Measurements from ENCODE around the gene ELP1.

Gene ELP1

GRCh38 chr9:108838017-108838416, 95.9 kb downstream of the ELP1 start:
- TF ChIP-seq, protein P1, sequence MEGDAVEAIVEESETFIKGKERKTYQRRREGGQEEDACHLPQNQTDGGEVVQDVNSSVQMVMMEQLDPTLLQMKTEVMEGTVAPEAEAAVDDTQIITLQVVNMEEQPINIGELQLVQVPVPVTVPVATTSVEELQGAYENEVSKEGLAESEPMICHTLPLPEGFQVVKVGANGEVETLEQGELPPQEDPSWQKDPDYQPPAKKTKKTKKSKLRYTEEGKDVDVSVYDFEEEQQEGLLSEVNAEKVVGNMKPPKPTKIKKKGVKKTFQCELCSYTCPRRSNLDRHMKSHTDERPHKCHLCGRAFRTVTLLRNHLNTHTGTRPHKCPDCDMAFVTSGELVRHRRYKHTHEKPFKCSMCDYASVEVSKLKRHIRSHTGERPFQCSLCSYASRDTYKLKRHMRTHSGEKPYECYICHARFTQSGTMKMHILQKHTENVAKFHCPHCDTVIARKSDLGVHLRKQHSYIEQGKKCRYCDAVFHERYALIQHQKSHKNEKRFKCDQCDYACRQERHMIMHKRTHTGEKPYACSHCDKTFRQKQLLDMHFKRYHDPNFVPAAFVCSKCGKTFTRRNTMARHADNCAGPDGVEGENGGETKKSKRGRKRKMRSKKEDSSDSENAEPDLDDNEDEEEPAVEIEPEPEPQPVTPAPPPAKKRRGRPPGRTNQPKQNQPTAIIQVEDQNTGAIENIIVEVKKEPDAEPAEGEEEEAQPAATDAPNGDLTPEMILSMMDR (IDR thresholded peaks at IDR 0.05; ENCODE audit: low read length): no peak
- TF ChIP-seq EZH2 (IDR thresholded peaks at IDR 0.05; ENCODE audit: borderline replicate concordance, low read length): no peak
- H2AFZ ChIP-seq (ENCODE audit: low read length): no peak overlapping the region
- H3K9me2 ChIP-seq (ENCODE audit: low read depth, low read length): no peaks in the 10 kb centered on the region
- no peaks in the 10 kb centered on the region for H3K79me2 ChIP-seq (ENCODE audit: insufficient read depth, low read length)
- no peaks in the 10 kb centered on the region for H3K9me3 ChIP-seq (ENCODE audit: low read length)
- H3K27me3 ChIP-seq (ENCODE audit: insufficient read depth, low read length): no peaks in the 10 kb centered on the region
- H3K9ac ChIP-seq (ENCODE audit: low read length): no peak overlapping the region
- H3K4me3 ChIP-seq (ENCODE audit: low read depth, low read length, poor library complexity, severe bottlenecking): no peak overlapping the region
- no peak overlapping the region for H3K27ac ChIP-seq (ENCODE audit: low read depth, low read length, poor library complexity, severe bottlenecking)
- no peaks in the 10 kb centered on the region for H3F3A ChIP-seq (ENCODE audit: insufficient read depth, low read length)
- H3K36me3 ChIP-seq (ENCODE audit: insufficient read depth, low read length): no peaks in the 10 kb centered on the region
- H3K4me1 ChIP-seq (ENCODE audit: insufficient read depth, low read length, severe bottlenecking): no peaks in the 10 kb centered on the region
- H3K4me2 ChIP-seq (ENCODE audit: low read length): no peak overlapping the region
- H4K20me1 ChIP-seq (ENCODE audit: insufficient read depth, low read length): no peaks in the 10 kb centered on the region

GRCh38 chr9:108837530-108837929, 96.4 kb downstream of the ELP1 start:
- H3K36me3 ChIP-seq (ENCODE audit: insufficient read depth, low read length): no peaks in the 10 kb centered on the region
- H3F3A ChIP-seq (ENCODE audit: insufficient read depth, low read length): no peaks in the 10 kb centered on the region
- no peak overlapping the region for H3K4me3 ChIP-seq (ENCODE audit: low read depth, low read length, poor library complexity, severe bottlenecking)
- no peak overlapping the region for H3K27ac ChIP-seq (ENCODE audit: low read depth, low read length, poor library complexity, severe bottlenecking)
- no peak overlapping the region for H3K4me2 ChIP-seq (ENCODE audit: low read length)
- H3K4me1 ChIP-seq (ENCODE audit: insufficient read depth, low read length, severe bottlenecking): no peaks in the 10 kb centered on the region
- H3K9me2 ChIP-seq (ENCODE audit: low read depth, low read length): no peaks in the 10 kb centered on the region
- no peaks in the 10 kb centered on the region for H4K20me1 ChIP-seq (ENCODE audit: insufficient read depth, low read length)
- TF ChIP-seq, protein P1 (IDR thresholded peaks at IDR 0.05; ENCODE audit: low read length): no peak
- no peak for TF ChIP-seq EZH2 (IDR thresholded peaks at IDR 0.05; ENCODE audit: borderline replicate concordance, low read length)
- H2AFZ ChIP-seq (ENCODE audit: low read length): no peak overlapping the region
- H3K27me3 ChIP-seq (ENCODE audit: insufficient read depth, low read length): no peaks in the 10 kb centered on the region
- no peaks in the 10 kb centered on the region for H3K9me3 ChIP-seq (ENCODE audit: low read length)
- H3K9ac ChIP-seq (ENCODE audit: low read length): no peak overlapping the region
- no peaks in the 10 kb centered on the region for H3K79me2 ChIP-seq (ENCODE audit: insufficient read depth, low read length)

DNA sequence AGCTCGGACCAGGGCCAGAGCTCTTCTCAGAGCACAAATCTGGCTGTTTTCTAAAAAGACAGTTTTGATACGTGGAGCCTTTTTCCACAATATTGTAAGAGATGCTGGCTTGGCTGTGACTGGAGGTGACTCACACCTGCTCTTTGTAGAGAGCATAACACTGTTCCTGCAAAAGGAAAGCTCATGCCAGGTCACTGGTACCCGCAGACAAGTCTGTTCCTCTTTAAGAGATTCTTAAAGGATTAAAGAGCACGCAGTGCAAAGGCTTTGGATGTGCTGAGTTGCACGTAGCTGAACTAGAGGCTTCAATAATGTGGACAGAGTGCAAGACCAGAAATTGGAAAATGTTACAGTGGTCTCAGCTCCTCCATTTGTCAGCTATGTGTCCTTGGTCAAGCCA, 97.1 kb downstream of the ELP1 start:
- no peak overlapping the region for H2AFZ ChIP-seq (ENCODE audit: low read length)
- H3F3A ChIP-seq (ENCODE audit: insufficient read depth, low read length): no peaks in the 10 kb centered on the region
- no peak overlapping the region for H3K9ac ChIP-seq (ENCODE audit: low read length)
- no peaks in the 10 kb centered on the region for H4K20me1 ChIP-seq (ENCODE audit: insufficient read depth, low read length)
- no peaks in the 10 kb centered on the region for H3K4me1 ChIP-seq (ENCODE audit: insufficient read depth, low read length, severe bottlenecking)
- no peak overlapping the region for H3K27ac ChIP-seq (ENCODE audit: low read depth, low read length, poor library complexity, severe bottlenecking)
- H3K4me2 ChIP-seq (ENCODE audit: low read length): no peak overlapping the region
- H3K9me2 ChIP-seq (ENCODE audit: low read depth, low read length): no peaks in the 10 kb centered on the region
- H3K36me3 ChIP-seq (ENCODE audit: insufficient read depth, low read length): no peaks in the 10 kb centered on the region
- no peaks in the 10 kb centered on the region for H3K79me2 ChIP-seq (ENCODE audit: insufficient read depth, low read length)
- TF ChIP-seq, protein P1 (IDR thresholded peaks at IDR 0.05; ENCODE audit: low read length): no peak
- no peak for TF ChIP-seq EZH2 (IDR thresholded peaks at IDR 0.05; ENCODE audit: borderline replicate concordance, low read length)
- H3K9me3 ChIP-seq (ENCODE audit: low read length): no peaks in the 10 kb centered on the region
- H3K4me3 ChIP-seq (ENCODE audit: low read depth, low read length, poor library complexity, severe bottlenecking): no peak overlapping the region
- H3K27me3 ChIP-seq (ENCODE audit: insufficient read depth, low read length): no peaks in the 10 kb centered on the region
